IPS-15b (cell line): ENCODE results near the gene DOCK2.
"Not testable (repeated sequence)": the region's sequence is repeated elsewhere in the genome, so short reads cannot be mapped to it uniquely, and the experiment has no call there.

Experiments used
- H3K27me3 ChIP-seq: one replicate; pipeline ENCODE4 v1.6.1; 2013; ENCODE audit warnings: low read length; ENCODE audit not compliant: control insufficient read depth, insufficient read depth
- H3K36me3 ChIP-seq: one replicate; pipeline ENCODE4 v1.6.1; 2013; ENCODE audit warnings: low read length; ENCODE audit not compliant: control insufficient read depth, insufficient read depth
- H3K4me1 ChIP-seq: one replicate; pipeline ENCODE4 v1.6.1; 2013; ENCODE audit warnings: mild to moderate bottlenecking, low read length; ENCODE audit not compliant: control insufficient read depth, insufficient read depth
- H3K4me3 ChIP-seq: one replicate; pipeline ENCODE4 v1.5.1; 2013; ENCODE audit warnings: low read depth, low read length
- H3K9ac ChIP-seq: one replicate; pipeline ENCODE4 v1.6.1; 2013; ENCODE audit warnings: low read depth, mild to moderate bottlenecking, low read length
- H3K9me3 ChIP-seq: one replicate; pipeline ENCODE4 v1.6.1; 2013; ENCODE audit warnings: mild to moderate bottlenecking, low read length; ENCODE audit not compliant: control insufficient read depth, insufficient read depth

DOCK2 gene

GRCh38 chr5:169624307-169624706 is 12.8 kb upstream of the DOCK2 start:
- H3K36me3 ChIP-seq, H3K9ac ChIP-seq, H3K27me3 ChIP-seq, H3K4me1 ChIP-seq, H3K4me3 ChIP-seq, H3K9me3 ChIP-seq: not testable (repeated sequence)

GRCh38 chr5:169626779-169627178 is 10.3 kb upstream of the DOCK2 start:
- no peaks in the 10 kb centered on the region for H3K27me3 ChIP-seq
- H3K9ac ChIP-seq = no peak overlapping the region
- no peaks in the 10 kb centered on the region for H3K36me3 ChIP-seq
- no peaks in the 10 kb centered on the region for H3K9me3 ChIP-seq
- no peaks in the 10 kb centered on the region for H3K4me1 ChIP-seq
- no peak overlapping the region for H3K4me3 ChIP-seq

- Histone ChIP-seq H3K27me3 (no peaks in the 10 kb centered on the region), H3K4me1 (no peaks in the 10 kb centered on the region), H3K9me3 (no peaks in the 10 kb centered on the region), H3K9ac (no peak overlapping the region), H3K36me3 (no peaks in the 10 kb centered on the region), H3K4me3 (no peak overlapping the region)
Measured at GRCh38 chr5:169627551-169627950, 9.5 kb upstream of the DOCK2 start.

GRCh38 chr5:169628892-169629291 is 8.2 kb upstream of the DOCK2 start:
- Histone ChIP-seq H3K36me3 (no peaks in the 10 kb centered on the region), H3K9ac (no peak overlapping the region), H3K4me1 (no peaks in the 10 kb centered on the region), H3K9me3 (no peaks in the 10 kb centered on the region), H3K4me3 (no peak overlapping the region), H3K27me3 (no peaks in the 10 kb centered on the region)

- Histone ChIP-seq H3K4me3 (no peak overlapping the region), H3K9ac (no peak overlapping the region), H3K4me1 (no peaks in the 10 kb centered on the region), H3K36me3 (no peaks in the 10 kb centered on the region), H3K9me3 (no peaks in the 10 kb centered on the region), H3K27me3 (no peaks in the 10 kb centered on the region)
Measured at GRCh38 chr5:169629847-169630548, 7.1 kb upstream of the DOCK2 start.

GRCh38 chr5:169631360-169631759 is 5.7 kb upstream of the DOCK2 start:
- Histone ChIP-seq H3K36me3 (no peaks in the 10 kb centered on the region), H3K27me3 (peaks cover 5% of the 10 kb centered on the region), H3K9ac (no peak overlapping the region), H3K4me3 (no peak overlapping the region), H3K4me1 (no peaks in the 10 kb centered on the region), H3K9me3 (no peaks in the 10 kb centered on the region)

GRCh38 chr5:169632946-169633345 is 4.1 kb upstream of the DOCK2 start:
- H3K4me3 ChIP-seq = no peak overlapping the region
- H3K27me3 ChIP-seq = peaks cover 6% of the 10 kb centered on the region
- no peaks in the 10 kb centered on the region for H3K4me1 ChIP-seq
- H3K9me3 ChIP-seq = no peaks in the 10 kb centered on the region
- H3K9ac ChIP-seq = no peak overlapping the region
- no peaks in the 10 kb centered on the region for H3K36me3 ChIP-seq

GRCh38 chr5:169634606-169635005 is 2.5 kb upstream of the DOCK2 start:
- Histone ChIP-seq H3K4me1 (no peaks in the 10 kb centered on the region), H3K9ac (no peak overlapping the region), H3K9me3 (peaks cover 3% of the 10 kb centered on the region), H3K27me3 (peaks cover 6% of the 10 kb centered on the region), H3K36me3 (no peaks in the 10 kb centered on the region), H3K4me3 (no peak overlapping the region)

- Histone ChIP-seq H3K9ac (no peak overlapping the region), H3K36me3 (no peaks in the 10 kb centered on the region), H3K9me3 (peaks cover 3% of the 10 kb centered on the region), H3K4me1 (no peaks in the 10 kb centered on the region), H3K27me3 (peaks cover 6% of the 10 kb centered on the region), H3K4me3 (peak overlapping the region; percentile 75)
Measured at GRCh38 chr5:169635936-169636335, 1.1 kb upstream of the DOCK2 start.

GRCh38 chr5:169636477-169637084 is 494 bp upstream of the DOCK2 start:
- H3K36me3 ChIP-seq = no peaks in the 10 kb centered on the region
- H3K9ac ChIP-seq = peak overlapping the region; percentile 55
- H3K4me3 ChIP-seq = peak overlapping the region; percentile 75
- peaks cover 3% of the 10 kb centered on the region for H3K9me3 ChIP-seq
- no peaks in the 10 kb centered on the region for H3K4me1 ChIP-seq
- peaks cover 6% of the 10 kb centered on the region for H3K27me3 ChIP-seq

- H3K4me1 ChIP-seq = no peaks in the 10 kb centered on the region
- no peaks in the 10 kb centered on the region for H3K36me3 ChIP-seq
- H3K9me3 ChIP-seq = peaks cover 3% of the 10 kb centered on the region
- H3K27me3 ChIP-seq = peaks cover 6% of the 10 kb centered on the region
- H3K9ac ChIP-seq = peak overlapping the region; percentile 55
- H3K4me3 ChIP-seq = peak overlapping the region; percentile 75
Measured at GRCh38 chr5:169637549-169638121, 560 bp downstream of the DOCK2 start.

GRCh38 chr5:169641253-169641652 is 4.2 kb downstream of the DOCK2 start:
- Histone ChIP-seq H3K9me3 (peaks cover 3% of the 10 kb centered on the region), H3K36me3 (no peaks in the 10 kb centered on the region), H3K27me3 (peaks cover 2% of the 10 kb centered on the region), H3K9ac (no peak overlapping the region), H3K4me3 (no peak overlapping the region), H3K4me1 (no peaks in the 10 kb centered on the region)
